Gastrocnemius medialis (tissue), 4 donors: ENCODE results near the gene MORN5.

Experiments
- CTCF ChIP-seq, 5 experiments: fragments of 450-650 bp in 3 of 5; fragments of 200-600 bp in 2 of 5; sonication (generic) in 2 of 5; IDR thresholded peaks in 4 of 5; conservative IDR thresholded peaks in 1 of 5; 1 replicate in 4 of 5; 2 replicates in 1 of 5; pipeline ENCODE4 v1.5.1; 2016 to 2019; ENCODE audit warnings: antibody characterized with exemption in 5 of 5, mild to moderate bottlenecking in 3 of 5, moderate library complexity in 3 of 5
- POLR2A ChIP-seq, 2 donors: fragments of 450-650 bp; IDR thresholded peaks; one replicate each; pipeline ENCODE4 v1.6.1; 2017; ENCODE audit warnings: antibody characterized with exemption in 2 of 2, mild to moderate bottlenecking in 2 of 2, moderate library complexity in 2 of 2

GRCh38 chr9:122213589-122214413 is 54.1 kb downstream of the MORN5 start:
- TF ChIP-seq CTCF (IDR thresholded peaks at IDR 0.05 in 4 of 5, conservative IDR thresholded peaks at IDR 0.05 in 1 of 5) = no peak
- TF ChIP-seq POLR2A (IDR thresholded peaks at IDR 0.05) = no peak
